HT-29 (cell line): Measurements from ENCODE around the gene NBPF3. TPM values are rescaled to one million over a fixed set of nuclear protein-coding genes. Genes with fewer than 3 reads are reported as not detected.
A peak's percentile ranks its signal among the peaks of the same experiment; 100 is the strongest.
"Not testable (repeated sequence)": the region's sequence is repeated elsewhere in the genome, so short reads cannot be mapped to it uniquely, and the experiment has no call there.

ENCODE experiments used
- DNase-seq: peaks from one replicate; pipeline ENCODE4 v3.0.0-alpha.2; 2015; ENCODE audit warnings: low spot score
- total RNA-seq: library from RNA; depleted of rRNA; stranded (reverse); fragments of >200 nt; shearing (Covaris generic); gene quantifications from 2 replicates; pipeline ENCODE4 v1.2.3, GENCODE V29; 2014; rRNA removed

Gene NBPF3
- 6.4 and 7.6 TPM in 2 replicates for total RNA-seq

GRCh38 chr1:21439721-21440629, at the start of gene NBPF3:
Gene NBPF3, plus strand, starts transcription at chr1:21440137. Its CDS starts 4,950 bp downstream, at chr1:21445087.
- DNase-seq, result peak; percentile 79

- no peak for DNase-seq
These were observed 48.4 kb upstream of the NBPF3 start for GRCh38 chr1:21391497-21391896.

- DNase-seq, result no peak
These were observed 47.2 kb upstream of the NBPF3 start for GRCh38 chr1:21392587-21393263.

- no peak for DNase-seq
These were observed 43.4 kb upstream of the NBPF3 start for GRCh38 chr1:21396516-21396915.

- DNase-seq, result no peak
These were observed 42.1 kb upstream of the NBPF3 start for GRCh38 chr1:21397813-21398188.

GRCh38 chr1:21401726-21402346, 38.1 kb upstream of the NBPF3 start:
- DNase-seq, result not testable (repeated sequence)

- DNase-seq, result no peak
These were observed 33.3 kb upstream of the NBPF3 start for GRCh38 chr1:21406659-21407058.

- DNase-seq, result not testable (repeated sequence)
These were observed 30.0 kb upstream of the NBPF3 start for GRCh38 chr1:21409897-21410296.

GRCh38 chr1:21414015-21414414, 25.9 kb upstream of the NBPF3 start:
- no peak for DNase-seq

GRCh38 chr1:21420378-21420777, 19.6 kb upstream of the NBPF3 start:
- not testable (repeated sequence) for DNase-seq

GRCh38 chr1:21421307-21421706, 18.6 kb upstream of the NBPF3 start:
- not testable (repeated sequence) for DNase-seq

GRCh38 chr1:21427798-21428480, 12.0 kb upstream of the NBPF3 start:
- not testable (repeated sequence) for DNase-seq

- not testable (repeated sequence) for DNase-seq
These were observed 11.4 kb upstream of the NBPF3 start for GRCh38 chr1:21428481-21429073.

GRCh38 chr1:21429210-21429609, 10.7 kb upstream of the NBPF3 start:
- DNase-seq, result not testable (repeated sequence)

GRCh38 chr1:21430875-21431274, 9.1 kb upstream of the NBPF3 start:
- DNase-seq, result not testable (repeated sequence)

GRCh38 chr1:21434394-21434793, 5.5 kb upstream of the NBPF3 start:
- DNase-seq, result no peak

- DNase-seq, result no peak
These were observed 4.1 kb upstream of the NBPF3 start for GRCh38 chr1:21435646-21436487.

GRCh38 chr1:21436488-21437340, 3.2 kb upstream of the NBPF3 start:
- DNase-seq, result no peak

- no peak for DNase-seq
These were observed 2.6 kb upstream of the NBPF3 start for GRCh38 chr1:21437341-21437640.
